SH-SY5Y (cell line): ENCODE measurements around the gene SLC35F1.

Experiments used
- GATA2 ChIP-seq: IDR thresholded peaks from 2 replicates; pipeline ENCODE4 v1.6.1; 2011; ENCODE audit warnings: mild to moderate bottlenecking, low read depth, low read length
- GATA3 ChIP-seq: IDR thresholded peaks from 2 replicates; pipeline ENCODE4 v1.6.1; 2011; ENCODE audit warnings: low read depth, mild to moderate bottlenecking, low read length, moderate library complexity

SLC35F1 gene

DNA sequence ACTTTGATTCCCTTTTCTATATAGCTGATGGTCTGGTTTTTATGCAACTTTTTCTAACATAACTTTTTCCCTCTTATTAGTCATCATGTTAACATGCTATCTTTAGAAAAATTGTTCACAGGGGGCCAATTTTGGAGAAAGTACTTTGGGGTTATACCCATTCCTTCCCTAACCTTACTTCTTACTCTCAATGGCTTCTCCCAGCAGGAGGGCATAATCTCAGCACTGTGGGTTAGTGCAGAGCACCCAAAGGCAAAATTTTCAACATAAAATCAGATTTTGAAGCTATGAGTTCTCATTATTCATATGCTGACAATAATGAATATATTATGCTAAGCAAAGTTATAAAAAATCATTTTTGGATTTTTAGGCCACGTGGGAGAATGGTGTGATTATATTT, 299.2 kb downstream of the SLC35F1 start:
- no peak for TF ChIP-seq GATA2
- TF ChIP-seq GATA3, result no peak

DNA sequence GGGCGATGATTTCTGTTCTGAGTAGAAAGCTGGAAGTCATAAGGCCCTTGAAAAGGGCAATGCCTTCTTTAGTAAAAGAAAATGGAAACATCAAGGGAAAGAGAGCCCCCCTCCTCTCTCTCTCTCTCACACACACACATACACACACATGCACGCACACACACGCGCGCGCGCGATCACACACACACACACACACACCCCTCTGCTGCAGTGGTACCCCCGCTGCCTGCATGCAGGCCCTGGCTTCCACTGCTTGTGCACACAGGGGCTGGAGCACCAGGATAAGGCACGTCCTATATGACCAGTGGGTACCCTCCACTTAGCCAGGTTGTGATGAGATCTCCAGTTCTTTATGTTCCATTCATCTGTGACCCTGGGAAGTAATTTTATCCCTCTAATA, 300.9 kb downstream of the SLC35F1 start:
- no peak for TF ChIP-seq GATA3
- no peak for TF ChIP-seq GATA2

DNA sequence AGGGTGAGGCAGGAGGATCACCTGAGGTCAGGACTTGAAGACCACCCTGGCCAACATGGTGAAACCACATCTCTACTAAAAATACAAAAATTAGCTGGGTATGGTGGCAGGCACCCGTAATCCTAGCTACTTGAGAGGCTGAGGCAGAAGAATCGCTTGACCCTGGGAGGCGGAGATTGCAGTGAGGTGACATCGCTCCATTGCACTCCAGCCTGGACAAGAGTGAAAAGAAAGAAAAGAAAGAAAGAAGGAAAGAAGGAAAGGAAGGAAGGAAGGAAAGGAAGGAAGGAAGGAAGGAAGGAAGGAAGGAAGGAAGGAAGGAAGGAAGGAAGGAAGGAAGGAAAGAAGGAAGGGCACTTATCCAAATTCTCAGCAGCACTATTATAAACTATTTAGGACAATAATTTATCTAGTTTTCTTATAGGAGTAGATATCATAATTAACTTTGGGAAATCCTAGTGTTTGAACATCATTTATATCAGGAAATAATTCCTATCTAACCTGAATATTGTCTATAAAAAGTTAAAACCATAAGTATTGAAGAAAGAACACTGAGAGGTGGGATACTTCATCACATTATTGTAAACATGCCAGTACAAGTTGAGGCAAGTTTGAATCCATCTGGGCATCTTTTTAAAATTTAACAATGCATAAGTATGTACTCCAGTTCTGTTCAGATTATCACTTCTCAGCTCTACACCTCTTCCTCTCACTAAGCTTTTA, 305.5 kb downstream of the SLC35F1 start:
- TF ChIP-seq GATA2 (no peak), GATA3 (no peak)

DNA sequence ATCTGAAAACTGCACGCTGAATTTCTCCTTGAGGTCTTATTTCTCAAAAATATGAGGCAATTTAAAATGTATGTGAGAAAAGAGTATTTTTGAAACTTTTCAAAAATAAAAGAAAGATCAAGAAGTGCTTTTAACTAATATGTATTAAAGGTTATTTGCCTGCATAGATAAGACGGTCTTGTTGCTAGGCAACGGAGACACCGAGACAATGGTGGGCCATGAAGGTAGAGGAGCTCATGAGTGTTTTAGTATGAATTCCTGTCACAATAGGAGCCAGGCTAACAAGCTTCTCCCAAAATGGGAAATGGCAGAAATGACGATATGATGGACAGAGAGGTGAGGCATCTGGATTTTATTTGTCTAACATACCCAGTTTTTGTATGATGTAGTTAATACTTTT, 308.2 kb downstream of the SLC35F1 start:
- TF ChIP-seq GATA2, result no peak
- TF ChIP-seq GATA3, result no peak

DNA sequence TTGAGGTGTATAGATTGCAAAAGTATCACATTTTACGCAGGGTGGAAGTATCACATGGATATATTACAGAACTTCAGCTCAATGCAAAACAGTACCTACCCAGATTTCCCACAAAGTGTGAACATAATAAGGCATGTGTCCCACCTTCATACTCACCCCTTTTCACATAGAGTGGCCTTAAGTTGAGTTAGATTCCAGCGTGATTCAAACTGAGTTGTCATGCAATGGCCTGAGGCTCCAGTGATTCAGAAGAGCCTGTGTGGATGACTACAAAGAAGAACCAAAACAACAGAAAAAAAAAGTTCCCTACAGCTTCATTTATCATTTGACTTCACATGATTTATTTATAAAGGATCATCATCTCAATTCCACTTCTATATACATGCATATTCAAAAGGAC, 309.7 kb downstream of the SLC35F1 start:
- TF ChIP-seq GATA3 (no peak), GATA2 (no peak)

DNA sequence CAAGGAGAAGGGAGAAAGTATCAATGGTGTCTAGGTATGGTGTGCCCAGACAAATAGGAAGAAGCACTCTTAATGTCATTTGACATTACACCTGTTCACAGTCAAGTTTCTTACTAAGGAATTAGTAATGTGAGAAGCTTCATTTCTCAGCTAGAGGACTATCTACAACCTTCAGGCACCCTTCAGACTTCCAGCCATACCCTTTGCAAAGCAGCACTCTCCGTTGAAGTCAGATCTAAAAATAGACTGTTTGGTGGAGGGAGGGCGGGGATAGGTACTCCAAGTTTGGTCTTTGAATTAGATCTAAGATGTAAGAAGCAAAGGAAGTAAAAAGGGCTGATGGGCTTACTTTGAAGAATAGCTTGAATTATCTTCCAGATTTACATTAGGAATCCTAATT, 311.1 kb downstream of the SLC35F1 start:
- TF ChIP-seq GATA3 (no peak), GATA2 (no peak)

DNA sequence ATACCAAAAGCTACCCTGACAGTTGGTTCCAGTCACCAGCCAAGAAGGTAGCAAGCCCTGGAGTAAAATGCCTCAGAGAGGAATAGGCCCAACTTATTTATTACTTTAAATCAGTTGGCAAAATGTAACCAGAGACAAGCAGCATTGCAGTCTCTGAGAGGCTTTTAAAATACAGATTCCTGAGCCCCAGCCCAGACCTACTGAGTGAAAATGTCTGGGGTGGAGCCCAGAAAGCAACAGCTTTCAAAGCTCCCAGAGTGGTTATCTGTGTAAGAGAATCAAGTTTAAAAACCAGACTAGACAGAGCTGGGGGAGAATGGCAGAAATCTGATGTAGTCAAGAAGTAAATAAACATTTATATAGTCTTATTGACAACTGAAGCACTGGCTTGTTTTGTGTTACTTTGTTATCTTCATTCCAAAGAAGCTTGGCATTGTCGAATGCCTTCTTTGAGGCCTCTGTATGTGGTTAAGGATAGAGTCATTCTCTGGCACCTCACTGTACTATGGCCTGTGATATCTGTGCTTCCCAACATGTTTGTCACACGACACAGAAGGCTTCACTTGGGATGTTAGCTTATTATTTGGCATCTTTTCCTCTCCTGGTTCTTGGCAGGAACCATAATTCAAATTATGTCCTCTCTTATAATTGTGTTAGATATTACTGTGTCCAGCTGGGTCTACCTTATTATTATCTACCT, 313.5 kb downstream of the SLC35F1 start:
- no peak for TF ChIP-seq GATA2
- no peak for TF ChIP-seq GATA3

DNA sequence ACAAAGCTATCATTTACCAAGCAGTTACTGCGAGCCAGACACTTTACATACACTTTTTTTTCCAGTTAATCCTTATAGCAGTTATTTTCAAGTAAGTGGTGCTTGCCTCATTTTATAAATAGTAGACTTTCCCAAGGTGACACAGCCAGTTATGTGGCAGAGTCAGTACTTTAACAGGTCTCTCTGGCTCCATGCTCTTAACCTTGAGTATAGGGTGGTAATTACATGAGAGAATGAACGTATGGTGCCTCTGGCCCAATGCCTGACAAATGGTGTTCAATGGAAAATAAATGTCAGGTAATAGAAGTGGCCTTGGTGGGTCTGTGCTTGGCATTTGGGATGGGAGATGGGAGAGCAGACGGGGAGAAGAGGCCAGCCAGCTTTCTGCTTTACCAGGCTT, 316.3 kb downstream of the SLC35F1 start:
- TF ChIP-seq GATA2 (no peak), GATA3 (no peak)

DNA sequence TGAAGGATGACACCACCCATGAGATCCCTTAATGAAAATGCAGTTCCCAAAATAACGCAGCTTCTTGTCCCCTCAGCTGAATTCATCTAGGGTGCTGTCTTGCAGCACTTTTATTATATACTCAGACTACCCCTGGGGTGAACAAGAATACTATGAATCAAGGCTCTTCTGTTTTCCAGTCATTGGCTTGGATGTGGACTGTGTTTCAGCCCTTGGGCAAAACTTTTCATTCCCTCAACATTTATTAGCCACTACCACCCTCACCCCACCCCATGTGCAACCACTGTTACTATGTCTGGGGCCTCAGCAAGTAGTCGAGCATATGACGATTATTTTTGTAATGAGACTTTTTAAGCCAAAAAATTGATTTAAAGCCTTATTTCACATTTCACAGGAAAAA, 321.8 kb downstream of the SLC35F1 start:
- no peak for TF ChIP-seq GATA2
- TF ChIP-seq GATA3, result no peak

DNA sequence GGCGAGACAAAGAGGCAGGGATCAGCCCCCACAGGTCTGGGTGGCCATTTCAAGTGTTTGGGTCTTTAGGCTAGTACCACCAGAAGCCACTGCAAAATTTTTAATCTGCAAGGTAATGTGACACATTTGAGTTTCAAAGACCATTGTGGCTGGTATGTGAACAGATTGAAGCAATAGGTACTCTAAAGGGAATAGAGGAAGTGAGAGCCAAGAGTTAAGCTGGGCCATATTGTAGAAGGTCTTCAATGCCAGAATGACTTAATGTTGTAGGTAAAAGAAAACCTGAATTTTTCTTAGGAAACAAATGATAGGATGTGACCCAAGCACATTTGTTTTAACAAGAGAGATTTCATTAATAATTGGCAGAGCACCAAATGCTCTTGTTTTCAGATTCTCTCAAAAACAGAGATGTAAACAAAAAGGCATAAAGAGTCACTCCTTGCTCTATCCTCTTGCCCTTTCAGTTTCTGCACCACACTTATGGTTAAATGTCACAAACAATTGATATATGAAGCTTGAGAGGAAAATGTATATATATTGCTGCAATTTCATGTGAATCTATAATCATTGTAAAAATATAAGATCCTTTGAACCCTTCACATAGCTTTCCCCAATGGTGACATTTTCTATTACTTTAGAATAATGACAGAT, 333.9 kb downstream of the SLC35F1 start:
- TF ChIP-seq GATA3 (no peak), GATA2 (no peak)

DNA sequence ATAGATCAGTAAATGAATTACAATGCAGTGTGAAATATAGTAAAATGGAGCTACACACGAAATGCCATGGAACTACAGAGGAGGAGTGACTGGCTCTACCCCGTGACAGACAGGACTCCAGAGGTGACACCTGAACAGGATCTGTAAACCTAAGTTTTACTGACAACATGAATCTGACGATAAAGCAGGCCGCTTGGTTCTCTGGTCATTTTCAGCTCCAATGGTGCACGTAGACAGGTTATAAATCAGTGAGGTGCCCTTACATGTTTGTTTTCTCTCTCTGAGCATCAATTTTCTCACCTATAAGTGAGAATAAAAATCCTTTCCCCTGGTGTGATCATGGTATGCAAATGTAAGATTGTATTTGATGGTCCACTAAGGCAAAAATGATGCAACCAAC, 339.3 kb downstream of the SLC35F1 start:
- TF ChIP-seq GATA2 (no peak), GATA3 (no peak)

DNA sequence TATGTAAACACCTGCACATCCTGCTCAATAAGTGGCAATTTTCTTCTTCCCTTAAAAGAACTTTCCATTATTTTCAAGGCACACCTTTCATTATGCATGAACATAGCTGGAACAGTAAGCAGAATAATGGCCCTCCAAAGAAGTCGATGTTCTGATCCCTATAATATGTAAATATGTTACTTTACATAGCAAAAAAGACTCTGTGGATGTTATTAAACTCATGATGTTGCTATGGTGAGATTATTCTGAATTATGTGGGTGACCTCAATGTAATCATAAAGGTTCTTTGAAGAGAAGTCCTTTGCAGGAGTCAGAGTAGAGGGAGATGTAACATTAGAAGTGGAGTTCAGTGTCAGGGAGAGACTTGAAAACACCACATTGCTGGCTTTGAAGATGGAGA, 341.1 kb downstream of the SLC35F1 start:
- TF ChIP-seq GATA2 (no peak), GATA3 (no peak)

DNA sequence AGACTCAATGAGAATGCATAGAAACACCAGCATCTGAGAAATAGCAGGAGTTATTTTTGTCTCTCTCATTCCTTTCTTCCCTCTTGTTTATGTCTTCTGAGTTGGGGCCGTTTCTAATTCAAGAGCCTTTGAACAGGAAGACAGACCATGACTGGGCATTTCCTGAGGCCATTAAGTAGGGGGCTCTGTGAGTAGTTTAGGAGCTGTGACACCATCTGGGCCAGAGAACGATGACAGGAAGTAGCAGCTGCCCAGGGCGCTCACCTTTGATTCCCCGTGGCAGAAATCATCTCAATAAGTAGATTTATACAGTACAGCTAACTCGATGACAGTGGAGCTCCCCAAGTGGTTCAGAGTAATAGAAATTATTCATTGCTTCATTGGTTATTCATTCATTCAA, 342.6 kb downstream of the SLC35F1 start:
- no peak for TF ChIP-seq GATA3
- TF ChIP-seq GATA2, result no peak

DNA sequence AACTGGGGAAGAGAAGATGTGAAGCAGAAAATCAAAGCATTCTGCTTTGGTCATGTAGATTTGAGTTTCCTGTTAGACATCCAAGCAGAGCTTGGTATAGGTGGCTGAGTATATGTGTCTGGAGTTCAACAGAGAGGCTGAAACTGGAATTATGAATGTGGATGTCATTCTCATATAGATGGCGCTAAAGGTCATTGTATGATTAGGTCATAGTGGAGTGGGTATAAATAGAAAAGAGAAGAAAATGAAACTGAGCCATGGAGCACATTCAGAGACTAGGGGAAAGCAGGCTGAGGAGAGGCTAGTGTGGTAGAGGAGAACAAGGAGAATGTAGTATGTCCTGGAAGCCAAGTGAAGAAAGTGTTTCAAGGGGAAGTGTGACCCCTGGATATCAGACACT, 345.4 kb downstream of the SLC35F1 start:
- TF ChIP-seq GATA2, result no peak
- TF ChIP-seq GATA3, result no peak

DNA sequence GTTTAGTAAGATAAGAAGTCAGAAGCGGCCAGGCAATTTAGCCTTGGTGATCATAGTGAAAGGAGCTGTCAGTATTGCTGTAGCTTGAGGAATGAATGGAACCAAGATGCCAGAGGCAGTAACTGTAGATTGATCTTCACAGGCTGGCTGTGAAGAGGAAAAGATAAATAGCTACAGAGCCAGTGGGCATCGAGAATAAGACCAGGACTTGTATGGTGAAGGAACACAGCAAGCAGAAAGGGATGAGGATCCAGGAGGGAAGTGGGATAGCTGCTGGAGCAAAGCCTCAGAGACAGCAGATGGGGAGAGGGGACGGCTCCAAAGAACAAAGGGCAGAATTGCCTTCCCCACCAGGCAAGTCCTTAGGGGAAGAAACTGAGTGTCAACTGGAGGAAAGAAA, 346.7 kb downstream of the SLC35F1 start:
- no peak for TF ChIP-seq GATA2
